HG03354 (cell line): ENCODE results near the gene SMYD3.
"Not testable (repeated sequence)": the region's sequence is repeated elsewhere in the genome, so short reads cannot be mapped to it uniquely, and the experiment has no call there.

ENCODE experiments used
- ATAC-seq: cut with Tn5 transposase; IDR thresholded peaks from one replicate; pipeline ENCODE4 v1.9.1; 2021; ENCODE audit warnings: mild to moderate bottlenecking; ENCODE audit not compliant: unreplicated experiment, poor library complexity, severe bottlenecking

Gene SMYD3

GRCh38 chr1:245790441-245790840, 716.6 kb downstream of the SMYD3 start:
- ATAC-seq = no peak

GRCh38 chr1:245788886-245789285, 718.2 kb downstream of the SMYD3 start:
- ATAC-seq = no peak

DNA sequence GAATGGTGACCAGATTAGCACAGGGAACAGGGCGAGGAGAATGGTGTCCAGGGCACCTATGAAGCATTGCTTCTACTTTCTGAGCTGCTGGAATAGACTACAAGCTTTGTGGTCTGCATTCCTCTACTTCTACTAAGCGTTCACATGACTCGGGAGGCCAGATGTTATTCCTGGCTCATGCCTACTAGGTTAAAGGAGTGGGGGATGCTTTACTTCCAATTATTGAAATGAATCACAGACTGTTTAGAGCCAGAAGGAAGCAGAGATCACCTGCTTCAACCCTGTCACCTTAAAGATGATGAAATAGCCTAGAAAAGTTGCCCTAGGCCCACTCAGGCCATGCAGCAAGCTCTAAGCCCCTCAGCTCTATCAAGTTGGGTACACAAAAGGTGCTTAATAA, 718.8 kb downstream of the SMYD3 start:
- ATAC-seq = no peak

DNA sequence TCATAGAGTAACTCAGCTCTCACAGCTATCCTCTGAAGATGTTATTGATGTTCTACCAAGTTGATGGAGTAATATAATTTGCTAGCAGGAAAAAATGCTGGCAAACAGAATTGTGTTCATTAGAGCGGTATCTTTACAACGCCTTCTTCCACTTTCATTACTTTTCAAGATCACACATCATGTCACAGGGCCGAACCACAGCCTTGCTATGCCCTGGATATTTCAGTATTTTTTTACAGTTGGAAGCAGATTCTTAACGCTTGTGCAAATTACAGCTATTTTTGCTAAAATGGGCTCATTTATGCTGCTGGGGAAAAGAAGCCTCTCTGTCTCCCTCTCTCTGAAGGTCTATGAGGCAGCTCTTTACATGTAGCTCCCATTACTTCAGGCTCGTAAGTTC, 720.1 kb downstream of the SMYD3 start:
- ATAC-seq = no peak

DNA sequence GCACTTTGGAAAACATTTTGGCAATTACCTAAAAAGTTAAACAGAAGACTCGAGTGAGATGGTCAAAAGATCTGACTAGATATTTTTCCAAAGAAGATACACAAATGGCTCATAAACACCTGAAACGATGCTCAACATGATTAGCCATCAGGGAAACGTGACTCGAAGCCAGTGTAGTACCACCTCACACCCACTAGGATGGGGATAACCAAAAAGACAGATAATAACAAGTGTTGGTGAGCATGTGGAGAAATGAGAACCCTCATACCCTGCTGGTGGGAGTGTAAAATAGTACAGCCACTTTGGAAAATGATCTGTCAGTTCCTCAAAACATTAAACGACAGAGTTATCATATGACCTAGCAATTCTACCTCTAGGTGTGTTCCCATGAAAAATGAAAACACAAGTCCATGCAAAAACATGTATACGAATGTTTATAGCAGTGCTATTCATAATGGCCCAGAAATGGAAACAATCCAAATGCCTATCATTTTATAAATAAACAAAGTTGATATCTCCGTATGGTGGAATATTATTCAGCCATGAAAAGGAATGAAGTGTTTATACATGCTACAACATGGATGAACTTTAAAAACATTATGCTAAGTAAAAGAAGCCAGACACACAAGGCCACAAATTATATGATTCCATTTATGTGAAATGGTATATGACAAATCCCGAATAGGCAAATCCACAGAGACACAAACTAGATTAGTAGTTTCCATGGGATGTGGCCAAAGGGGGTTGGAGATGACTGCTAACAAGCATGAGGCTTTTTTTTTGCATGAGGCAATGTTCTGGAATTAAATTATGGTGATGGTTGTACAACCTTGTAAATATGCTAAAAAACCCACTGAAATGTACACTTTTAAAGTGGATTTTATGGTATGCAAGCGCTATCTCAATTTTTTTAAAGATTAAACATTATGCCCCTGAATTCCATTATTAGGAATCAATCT, 727.0 kb downstream of the SMYD3 start:
- no peak for ATAC-seq

DNA sequence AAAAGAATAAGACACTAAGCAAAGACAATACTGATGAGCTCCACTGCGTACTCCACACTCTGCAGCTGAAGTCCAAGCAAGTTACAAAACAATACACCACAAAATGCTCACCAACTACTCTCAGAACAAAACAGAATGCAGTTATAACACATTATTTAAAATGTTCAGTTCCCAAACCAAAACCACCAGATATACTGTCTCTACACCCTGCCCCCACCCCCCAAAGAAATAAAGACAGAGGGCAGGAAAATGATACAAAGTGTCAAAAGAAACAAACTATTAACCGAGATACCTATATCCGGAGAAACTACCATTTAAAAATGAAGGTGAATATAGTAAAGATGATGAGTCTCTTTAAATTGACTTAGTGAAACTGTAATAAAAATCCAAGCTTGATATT, 729.3 kb downstream of the SMYD3 start:
- ATAC-seq = no peak

DNA sequence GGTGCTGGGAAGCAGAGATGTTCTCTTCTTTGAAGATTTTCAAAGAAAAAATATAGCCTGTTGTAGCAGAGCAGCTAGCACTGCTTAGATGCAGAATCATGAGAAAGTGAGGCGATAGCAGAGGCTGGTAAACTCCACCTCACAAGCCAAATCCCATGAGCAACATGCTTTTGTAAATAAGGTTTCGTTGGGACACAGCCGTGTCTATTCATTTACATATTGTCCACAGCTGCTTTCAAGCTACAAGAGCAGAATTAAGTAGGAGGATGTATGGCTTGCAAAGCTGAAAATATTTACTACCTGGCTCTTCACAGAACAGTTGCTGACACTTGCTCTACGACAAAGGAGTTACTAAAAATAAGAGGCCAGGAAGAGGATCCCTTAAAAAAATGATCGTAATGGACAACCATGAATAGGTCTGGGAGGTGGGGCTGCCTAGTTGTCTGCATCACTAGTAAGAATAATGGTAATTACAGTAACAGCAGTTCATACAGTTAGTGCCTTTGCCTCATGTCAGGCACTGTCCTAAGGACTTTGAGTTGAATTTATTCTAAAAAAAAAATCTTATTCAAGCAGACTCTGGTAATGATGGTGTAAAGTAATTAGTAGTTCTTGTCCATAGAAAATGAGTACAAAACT, 730.3 kb downstream of the SMYD3 start:
- ATAC-seq = no peak

DNA sequence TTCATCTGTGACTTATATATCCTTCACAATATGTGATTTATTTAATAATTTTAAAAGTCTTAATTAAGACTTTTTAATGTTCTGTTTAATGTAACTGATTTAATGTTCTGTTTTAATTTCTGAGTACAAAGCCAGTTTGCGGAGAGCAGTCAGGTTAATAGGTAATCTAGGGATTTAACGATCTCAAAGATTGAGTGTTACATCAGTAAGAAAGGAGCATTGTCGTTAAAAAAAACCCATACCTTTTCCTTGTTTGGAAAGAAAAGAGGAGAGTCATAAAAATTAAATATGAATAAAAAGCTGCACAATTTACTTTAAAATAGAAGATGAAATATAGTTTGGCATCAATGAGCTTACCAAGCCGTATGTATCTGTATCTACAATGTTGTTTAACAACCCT, 730.9 kb downstream of the SMYD3 start:
- no peak for ATAC-seq

- not testable (repeated sequence) for ATAC-seq
Observed at GRCh38 chr1:245774931-245775330, 732.1 kb downstream of the SMYD3 start.

DNA sequence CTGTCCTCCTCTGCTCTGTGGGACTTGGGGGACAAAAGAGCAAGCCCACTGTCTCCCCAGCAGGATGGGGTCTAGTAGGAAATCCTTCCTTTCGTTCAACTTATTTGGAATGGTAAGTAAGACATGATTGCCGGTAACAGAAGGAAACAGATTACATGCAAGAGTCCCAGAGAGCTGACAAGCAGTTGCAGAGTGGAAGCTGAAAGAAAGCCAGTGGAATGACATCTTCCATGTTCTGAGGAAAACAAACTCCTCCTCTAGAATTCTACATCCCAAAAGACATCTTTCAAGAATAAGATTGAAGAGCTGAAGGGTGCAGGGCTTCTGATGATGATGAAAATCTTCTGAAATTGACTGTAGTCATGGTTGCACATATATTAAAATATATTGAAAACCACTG, 732.9 kb downstream of the SMYD3 start:
- ATAC-seq = no peak

- no peak for ATAC-seq
Observed at GRCh38 chr1:245773344-245773743, 733.7 kb downstream of the SMYD3 start.

DNA sequence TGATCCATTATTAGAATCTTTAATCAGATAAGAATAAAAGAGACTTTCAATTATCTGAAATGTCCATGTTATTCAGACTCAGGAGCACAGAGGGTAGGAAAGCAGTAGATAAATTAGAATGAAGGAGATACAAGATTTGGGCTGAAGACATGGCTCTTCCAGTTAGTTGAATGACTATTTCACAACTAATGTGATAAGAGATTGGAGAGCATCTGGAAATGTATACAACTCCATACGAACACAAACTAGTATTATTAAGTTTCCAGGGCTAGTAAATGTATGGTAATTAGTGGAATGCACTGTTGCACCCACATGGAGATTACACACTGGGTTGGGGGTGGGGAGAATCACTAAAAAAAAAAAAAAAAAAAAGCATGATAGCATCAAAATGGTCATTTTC, 734.3 kb downstream of the SMYD3 start:
- ATAC-seq = no peak

DNA sequence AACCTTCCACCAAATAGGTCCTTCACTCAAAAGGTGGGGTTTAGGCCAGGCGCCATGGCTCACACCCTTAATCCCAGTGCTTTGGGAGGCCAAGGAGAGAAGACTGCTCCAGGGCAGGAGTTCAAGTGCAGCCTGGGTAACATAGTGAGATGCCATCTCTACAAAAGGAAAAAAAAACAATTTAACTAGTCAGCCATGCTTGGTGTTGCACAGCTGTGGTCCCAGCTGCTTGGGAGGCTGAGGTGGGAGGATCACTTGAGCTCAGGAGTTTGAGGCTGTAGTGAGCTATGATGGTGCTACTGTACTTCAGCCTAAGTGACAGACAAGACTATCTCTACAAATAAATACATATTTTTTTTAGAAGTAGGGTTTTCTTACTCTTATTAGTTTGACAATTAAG, 734.8 kb downstream of the SMYD3 start:
- ATAC-seq = no peak

- ATAC-seq = no peak
Observed at GRCh38 chr1:245771511-245772281, 735.4 kb downstream of the SMYD3 start.

GRCh38 chr1:245770156-245770555, 736.9 kb downstream of the SMYD3 start:
- no peak for ATAC-seq

GRCh38 chr1:245768596-245768995, 738.5 kb downstream of the SMYD3 start:
- no peak for ATAC-seq

DNA sequence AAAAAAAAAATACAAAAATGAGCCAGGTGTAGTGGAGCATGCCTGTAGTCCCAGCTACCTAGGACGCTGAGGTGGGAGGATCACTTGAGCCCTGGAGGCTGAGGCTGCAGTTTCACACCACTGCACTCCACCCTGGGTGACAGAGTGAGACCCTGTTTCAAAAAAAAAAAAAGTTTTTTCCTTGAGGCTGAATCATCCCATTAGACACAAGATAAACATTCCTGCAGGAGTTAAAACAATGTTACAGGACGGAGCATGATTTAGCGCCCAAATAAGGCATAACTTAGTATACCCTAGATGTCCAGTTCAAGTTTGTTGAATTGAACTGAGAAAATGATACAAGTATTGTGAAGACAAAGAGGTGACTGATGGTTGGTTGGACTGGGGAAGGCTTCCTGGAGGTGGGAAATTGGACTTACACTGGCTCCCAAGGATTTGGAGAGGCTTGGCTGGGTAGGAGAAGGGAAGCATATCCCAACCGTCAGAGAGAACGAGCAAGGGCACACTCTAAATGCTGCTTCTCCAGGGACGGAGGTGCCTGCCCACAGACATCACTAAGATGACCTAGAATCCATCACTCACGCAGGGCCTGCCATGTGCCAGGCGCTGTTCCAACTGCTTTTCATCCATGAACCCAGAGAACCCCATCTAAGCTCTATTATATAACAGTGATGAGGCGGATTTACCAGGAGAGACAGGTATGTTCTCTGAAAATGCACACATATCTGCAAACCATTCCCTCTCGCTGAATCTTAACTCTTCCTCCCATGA, 741.7 kb downstream of the SMYD3 start:
- ATAC-seq = no peak

GRCh38 chr1:245763873-245764331, 743.2 kb downstream of the SMYD3 start:
- ATAC-seq = no peak

DNA sequence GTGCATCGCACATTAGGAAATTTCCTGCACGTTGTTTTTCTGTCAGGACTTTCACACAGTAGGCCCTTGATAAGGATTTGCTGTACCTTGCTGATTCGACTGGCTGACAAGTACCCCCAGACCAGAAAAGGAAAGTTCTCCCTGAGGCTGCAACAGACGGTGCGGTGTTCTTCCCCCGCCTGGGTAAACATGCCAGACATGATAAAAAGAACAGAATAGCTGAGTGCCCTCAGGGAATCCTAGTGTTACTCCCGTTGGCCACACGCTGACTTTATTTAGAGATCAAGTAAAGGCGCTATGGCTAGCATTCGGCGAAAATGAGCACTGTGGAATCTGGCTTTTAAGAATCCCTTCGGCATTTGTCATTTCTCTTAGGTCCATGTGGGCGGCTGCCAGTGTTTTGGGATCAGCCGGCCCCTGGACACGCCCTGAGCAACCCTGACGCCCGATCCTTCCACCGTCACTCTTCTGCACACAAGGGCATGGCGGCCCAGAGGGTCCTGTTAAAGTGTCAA, 744.6 kb downstream of the SMYD3 start:
- ATAC-seq = no peak
